K562 (cell line): ENCODE results near the gene RALGAPB. TPM values are rescaled to one million over a fixed set of nuclear protein-coding genes. Genes with fewer than 3 reads are reported as not detected.
A peak's percentile ranks its signal among the peaks of the same experiment; 100 is the strongest.

Source experiments
- ATF1 ChIP-seq, 2 experiments: fragments of 450-650 bp in 1 of 2; IDR thresholded peaks; 2 replicates each; pipeline ENCODE4 v1.6.1; 2016; ENCODE audit warnings: missing compliant biosample characterization in 1 of 2, missing genetic modification characterization in 1 of 2
- CREBBP ChIP-seq: IDR thresholded peaks from one replicate; pipeline ENCODE4 v1.6.1; 2012; ENCODE audit warnings: low read depth, mild to moderate bottlenecking, control low read depth, inconsistent platforms, low read length
- CTCFL ChIP-seq: IDR thresholded peaks from 2 replicates; pipeline ENCODE4 v1.6.1; 2011; ENCODE audit warnings: borderline replicate concordance, low read depth, mild to moderate bottlenecking, moderate library complexity, low read length; ENCODE audit not compliant: insufficient read depth, poor library complexity, severe bottlenecking
- FOXA3 ChIP-seq, 2 experiments: fragments of 450-650 bp in 1 of 2; sonication (generic) in 1 of 2; formaldehyde crosslinking; IDR thresholded peaks in 1 of 2; conservative IDR thresholded peaks in 1 of 2; 2 replicates each; pipeline versions ENCODE4 v1.4.0 to v1.8.0; 2020 to 2022; ENCODE audit warnings: mild to moderate bottlenecking in 2 of 2, missing genetic modification reagents in 1 of 2
- HNRNPLL ChIP-seq: fragments of 200-400 bp; formaldehyde crosslinking; IDR thresholded peaks from 2 replicates; pipeline ENCODE4 v1.6.1; 2017; ENCODE audit warnings: low read length, low read depth, mild to moderate bottlenecking; ENCODE audit not compliant: poor library complexity, severe bottlenecking
- KDM1A ChIP-seq, 2 experiments: fragments of 450-650 bp; IDR thresholded peaks; 2 replicates each; pipeline ENCODE4 v1.6.1; 2016; ENCODE audit warnings: mild to moderate bottlenecking in 2 of 2
- MEF2D ChIP-seq: conservative IDR thresholded peaks from 2 replicates; pipeline ENCODE4 v1.6.1; 2016; ENCODE audit warnings: low read depth, missing genetic modification characterization, missing compliant biosample characterization
- MTA1 ChIP-seq: fragments of 450-650 bp; IDR thresholded peaks from 2 replicates; pipeline ENCODE4 v1.6.1; 2017; ENCODE audit warnings: borderline replicate concordance
- SMAD2 ChIP-seq: fragments of 150-350 bp; IDR thresholded peaks from 2 replicates; pipeline ENCODE4 v1.6.1; 2014; ENCODE audit warnings: low read depth, mild to moderate bottlenecking, low read length
- TEAD4 ChIP-seq, 2 experiments: sonication (generic) in 1 of 2; formaldehyde crosslinking in 1 of 2; IDR thresholded peaks; 2 replicates each; pipeline versions ENCODE4 v1.6.1 to v1.8.0; 2012 to 2022; ENCODE audit warnings: borderline replicate concordance in 1 of 2, inconsistent platforms in 1 of 2, low read length in 1 of 2, mild to moderate bottlenecking in 1 of 2, missing genetic modification reagents in 1 of 2
- YBX1 ChIP-seq: fragments of 450-650 bp; IDR thresholded peaks from 2 replicates; pipeline ENCODE4 v1.7.1; 2016; ENCODE audit warnings: mild to moderate bottlenecking
- ZNF3 ChIP-seq: fragments of 250-450 bp; sonication (Bioruptor Pico); IDR thresholded peaks from 2 replicates; pipeline ENCODE4 v1.5.0; 2021; ENCODE audit warnings: mild to moderate bottlenecking, moderate library complexity
- ZNF57 ChIP-seq: fragments of 450-650 bp; formaldehyde crosslinking; IDR thresholded peaks from 2 replicates; pipeline ENCODE4 v1.4.0; 2020; ENCODE audit warnings: mild to moderate bottlenecking, moderate library complexity
- ZNF668 ChIP-seq: fragments of 250-450 bp; sonication (Bioruptor Pico); IDR thresholded peaks from 2 replicates; pipeline ENCODE4 v1.8.0; 2022; ENCODE audit warnings: mild to moderate bottlenecking, inconsistent platforms
- polyA plus RNA-seq, 8 experiments: library from polyadenylated mRNA; depleted of rRNA in 4 of 8; stranded (reverse) in 5 of 8; unstranded in 3 of 8; fragments of >200 nt; fragmentation: Nextera tagmentation in 2 of 8; fragmentation: Illumina TruSeq in 1 of 8; extraction: Ambion mirVana in 2 of 8; extraction: Trizol in 1 of 8; gene quantifications; 2 replicates each; pipeline versions ENCODE4 v1.2.1 to v1.2.3, GENCODE V29; 2011 to 2014; ENCODE audit warnings: inconsistent platforms in 1 of 8, missing spikeins in 1 of 8
- total RNA-seq, 7 experiments: library from RNA; depleted of rRNA in 6 of 7; stranded (reverse); fragments of >200 nt in 6 of 7; fragmentation: Illumina TruSeq in 2 of 7; extraction: Trizol in 2 of 7; gene quantifications; 2 replicates each; pipeline versions ENCODE4 v1.2.1 to v1.2.3, GENCODE V29; 2011 to 2021; ENCODE audit warnings: low replicate concordance in 1 of 7
- TF ChIP-seq, protein P1 (sequence below): fragments of 250-450 bp; sonication (Bioruptor Pico); IDR thresholded peaks from 2 replicates; pipeline ENCODE4 v1.9.0; 2021; ENCODE audit warnings: mild to moderate bottlenecking, inconsistent platforms
- TF ChIP-seq, protein P2 (sequence below), 2 experiments: fragments of 250-450 bp in 1 of 2; fragments of 450-650 bp in 1 of 2; sonication (Bioruptor Pico) in 1 of 2; IDR thresholded peaks; 2 replicates each; pipeline versions ENCODE4 v1.6.1 to v1.8.0; 2016 to 2021; ENCODE audit warnings: mild to moderate bottlenecking in 2 of 2, moderate library complexity in 2 of 2, missing compliant biosample characterization in 1 of 2, missing genetic modification characterization in 1 of 2
- TF ChIP-seq, protein P3 (sequence below), 2 experiments: fragments of 200-800 bp in 1 of 2; sonication (Bioruptor generic) in 1 of 2; sonication (generic) in 1 of 2; formaldehyde crosslinking in 1 of 2; IDR thresholded peaks in 1 of 2; conservative IDR thresholded peaks in 1 of 2; 2 replicates each; pipeline versions ENCODE4 v1.5.0 to v1.6.1; 2016 to 2020; ENCODE audit warnings: missing compliant biosample characterization in 1 of 2, missing genetic modification characterization in 1 of 2, missing genetic modification reagents in 1 of 2

RALGAPB gene
- total and polyA plus RNA-seq, 9 of the 15 experiments (the other 6 are each of a cell fraction or from before 2014, with no cell fraction given): 4.3 to 25.6 (median 13.6) TPM

GRCh38 chr20:38434770-38435554, 37.7 kb upstream of the RALGAPB start, which contains the start of gene SNHG17 (continued):
- TF ChIP-seq MEF2D (tag) (no peak), TEAD4 (IDR thresholded peaks at IDR 0.05; ENCODE audit: low read length) (peak; percentile 52; the same call in 1 of the 2 replicates), TEAD4 (CRISPR knock-in tag; IDR thresholded peaks at IDR 0.05; ENCODE audit: borderline replicate concordance) (no peak), HNRNPLL (peak; percentile 79), ZNF57 (CRISPR knock-in tag) (no peak), SMAD2 (no peak), KDM1A (IDR thresholded peaks at IDR 0.05) (no peak), ZNF668 (CRISPR knock-in tag) (no peak), YBX1 (no peak), FOXA3 (CRISPR knock-in tag; conservative IDR thresholded peaks at IDR 0.05 in 1 of 2, IDR thresholded peaks at IDR 0.05 in 1 of 2) (peak in 1 of 2 experiments; percentile 76; a peak in 2 of 4 replicates), MTA1 (peak; percentile 77), CREBBP (no peak), ATF1 (CRISPR knock-in tag; IDR thresholded peaks at IDR 0.05) (peak; percentile 90), ATF1 (tag; IDR thresholded peaks at IDR 0.05) (peak; percentile 95), CTCFL (peak; percentile 98), ZNF3 (no peak)
- TF ChIP-seq, protein P1, sequence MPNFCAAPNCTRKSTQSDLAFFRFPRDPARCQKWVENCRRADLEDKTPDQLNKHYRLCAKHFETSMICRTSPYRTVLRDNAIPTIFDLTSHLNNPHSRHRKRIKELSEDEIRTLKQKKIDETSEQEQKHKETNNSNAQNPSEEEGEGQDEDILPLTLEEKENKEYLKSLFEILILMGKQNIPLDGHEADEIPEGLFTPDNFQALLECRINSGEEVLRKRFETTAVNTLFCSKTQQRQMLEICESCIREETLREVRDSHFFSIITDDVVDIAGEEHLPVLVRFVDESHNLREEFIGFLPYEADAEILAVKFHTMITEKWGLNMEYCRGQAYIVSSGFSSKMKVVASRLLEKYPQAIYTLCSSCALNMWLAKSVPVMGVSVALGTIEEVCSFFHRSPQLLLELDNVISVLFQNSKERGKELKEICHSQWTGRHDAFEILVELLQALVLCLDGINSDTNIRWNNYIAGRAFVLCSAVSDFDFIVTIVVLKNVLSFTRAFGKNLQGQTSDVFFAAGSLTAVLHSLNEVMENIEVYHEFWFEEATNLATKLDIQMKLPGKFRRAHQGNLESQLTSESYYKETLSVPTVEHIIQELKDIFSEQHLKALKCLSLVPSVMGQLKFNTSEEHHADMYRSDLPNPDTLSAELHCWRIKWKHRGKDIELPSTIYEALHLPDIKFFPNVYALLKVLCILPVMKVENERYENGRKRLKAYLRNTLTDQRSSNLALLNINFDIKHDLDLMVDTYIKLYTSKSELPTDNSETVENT: peak; percentile 100
- TF ChIP-seq, protein P2, sequence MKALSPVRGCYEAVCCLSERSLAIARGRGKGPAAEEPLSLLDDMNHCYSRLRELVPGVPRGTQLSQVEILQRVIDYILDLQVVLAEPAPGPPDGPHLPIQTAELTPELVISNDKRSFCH (CRISPR knock-in tag; IDR thresholded peaks at IDR 0.05): no peak
- TF ChIP-seq, protein P2 (tag; IDR thresholded peaks at IDR 0.05): peak; percentile 81; the same call in 1 of the 2 replicates
- TF ChIP-seq, protein P3, sequence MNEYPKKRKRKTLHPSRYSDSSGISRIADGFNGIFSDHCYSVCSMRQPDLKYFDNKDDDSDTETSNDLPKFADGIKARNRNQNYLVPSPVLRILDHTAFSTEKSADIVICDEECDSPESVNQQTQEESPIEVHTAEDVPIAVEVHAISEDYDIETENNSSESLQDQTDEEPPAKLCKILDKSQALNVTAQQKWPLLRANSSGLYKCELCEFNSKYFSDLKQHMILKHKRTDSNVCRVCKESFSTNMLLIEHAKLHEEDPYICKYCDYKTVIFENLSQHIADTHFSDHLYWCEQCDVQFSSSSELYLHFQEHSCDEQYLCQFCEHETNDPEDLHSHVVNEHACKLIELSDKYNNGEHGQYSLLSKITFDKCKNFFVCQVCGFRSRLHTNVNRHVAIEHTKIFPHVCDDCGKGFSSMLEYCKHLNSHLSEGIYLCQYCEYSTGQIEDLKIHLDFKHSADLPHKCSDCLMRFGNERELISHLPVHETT (CRISPR knock-in tag; conservative IDR thresholded peaks at IDR 0.05 in 1 of 2, IDR thresholded peaks at IDR 0.05 in 1 of 2): peak in 1 of 2 experiments; percentile 99; a peak in 2 of 4 replicates
